NCI-H345 (cell line): ENCODE measurements around the gene HMG20B.
A peak's percentile ranks its signal among the peaks of the same experiment; 100 is the strongest.

ENCODE experiments used
- DNase-seq: peaks from one replicate; lab custom pipeline; 2025; lab: John Stamatoyannopoulos, UW

Gene HMG20B

DNA sequence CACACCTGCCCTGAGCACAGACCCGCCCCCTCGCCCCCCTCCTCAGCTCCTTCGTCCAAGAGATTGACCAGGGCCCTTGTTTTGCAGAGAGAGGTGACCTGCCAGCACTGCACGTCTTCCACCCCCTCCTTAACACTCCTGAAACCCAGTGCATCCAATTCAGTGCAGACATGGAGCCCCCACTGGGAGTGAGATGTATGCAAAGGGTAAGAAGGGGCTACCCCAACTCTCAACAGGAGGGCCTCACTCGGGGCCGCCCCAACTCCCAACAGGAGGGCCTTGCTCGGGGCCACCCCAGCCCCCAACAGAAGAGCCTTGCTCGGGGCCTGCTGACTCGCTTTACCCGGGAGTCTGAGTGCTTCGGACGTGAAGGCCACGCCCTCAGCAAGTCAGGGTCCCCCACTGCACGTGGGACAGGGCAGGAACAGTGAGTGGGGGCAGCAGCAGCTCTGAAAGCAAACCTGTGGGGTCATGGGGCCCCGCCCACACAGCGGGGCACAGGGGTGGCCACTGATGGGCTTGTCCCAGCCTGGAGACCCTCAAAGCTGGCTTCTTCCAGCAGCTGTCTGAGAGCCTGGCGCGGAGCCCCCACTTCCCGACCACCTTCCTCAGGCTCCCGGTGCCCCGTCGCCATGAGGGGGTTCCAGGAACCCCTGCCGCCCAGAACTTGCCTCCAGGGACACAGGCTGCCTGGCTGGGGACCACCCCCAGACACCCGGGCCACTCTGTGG is 48.2 kb downstream of the HMG20B start:
- no peak for DNase-seq

DNA sequence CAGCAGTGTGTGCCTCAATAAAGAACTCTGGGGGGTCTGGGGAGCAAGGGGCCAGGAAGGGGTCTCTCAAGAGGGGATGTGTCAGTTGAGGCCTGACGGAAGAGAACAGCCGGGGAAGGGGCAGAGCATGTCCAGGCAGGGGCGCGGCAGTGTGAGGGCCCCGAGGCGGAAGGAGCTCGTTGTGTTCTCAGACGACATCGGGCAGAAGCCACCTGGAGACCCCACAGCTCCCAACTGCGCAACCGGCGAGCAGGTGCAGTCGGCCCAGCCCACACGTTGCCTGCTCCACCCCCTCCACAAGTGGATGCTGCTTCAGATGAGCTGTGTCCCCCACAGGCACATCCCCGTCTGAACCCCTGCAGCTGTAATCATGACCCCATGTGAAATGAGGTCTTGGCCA is 48.9 kb downstream of the HMG20B start:
- DNase-seq, result no peak

DNA sequence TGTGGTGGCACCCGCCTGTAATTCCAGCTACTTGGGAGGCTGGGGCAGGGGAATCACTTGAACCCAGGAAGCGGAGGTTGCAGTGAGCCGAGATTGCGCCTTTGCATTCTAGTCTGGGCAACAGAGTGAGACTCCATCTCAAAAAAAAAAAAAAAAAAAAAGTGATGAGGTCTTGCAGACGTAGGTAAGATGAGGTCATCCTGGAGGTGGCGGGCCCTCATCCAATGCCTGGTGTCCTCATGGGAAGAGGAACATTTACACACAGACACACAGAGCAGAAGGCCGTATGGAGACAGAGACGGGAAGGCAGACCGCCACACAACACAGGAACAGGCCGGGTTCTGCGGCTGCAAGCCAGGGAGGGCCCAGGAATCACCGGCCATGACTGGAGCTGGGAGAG is 49.5 kb downstream of the HMG20B start:
- no peak for DNase-seq

DNA sequence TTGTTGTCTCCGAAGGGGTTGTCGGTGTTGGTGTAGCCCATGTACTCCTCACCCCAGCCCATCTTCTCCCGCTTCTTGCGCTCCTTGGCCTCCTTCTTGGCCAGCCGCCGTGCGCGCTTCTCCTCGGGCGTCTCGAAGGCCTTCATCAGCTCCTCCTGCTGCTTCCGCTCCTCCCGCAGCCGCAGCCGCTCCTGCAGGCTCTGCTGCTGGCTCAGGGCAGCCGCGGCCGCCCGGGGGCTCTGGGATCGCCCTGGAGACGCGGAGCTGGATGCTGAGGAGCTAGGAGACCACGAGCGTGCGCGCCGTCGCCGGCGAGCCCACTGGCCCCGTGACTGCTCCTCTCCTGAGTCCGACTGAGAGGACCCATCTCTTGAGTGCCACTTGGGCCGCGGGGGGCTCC is 51.0 kb downstream of the HMG20B start:
- DNase-seq, result no peak

DNA sequence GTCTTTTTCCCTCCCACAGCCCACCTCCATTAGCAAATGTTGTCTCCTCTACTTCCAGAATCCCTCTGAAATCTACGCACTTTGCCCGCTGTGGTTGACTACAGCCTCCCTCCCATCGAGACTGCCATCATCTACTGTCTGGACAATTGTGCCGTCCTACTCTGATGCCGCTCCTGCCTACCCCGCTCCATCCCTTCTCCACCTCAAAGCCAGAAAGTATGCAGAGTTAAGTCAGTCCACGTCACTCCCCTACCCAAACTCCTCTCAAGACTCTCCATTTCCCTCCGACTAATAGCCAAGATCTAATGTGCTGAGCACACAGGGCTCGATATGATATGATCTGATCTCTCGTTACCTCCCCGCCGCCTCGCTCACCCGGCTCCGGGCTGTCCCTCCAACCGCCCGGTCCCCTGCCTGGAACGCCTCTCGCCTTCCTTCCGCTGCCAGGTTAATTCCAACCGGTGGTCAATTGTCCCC is 53.3 kb downstream of the HMG20B start:
- no peak for DNase-seq

DNA sequence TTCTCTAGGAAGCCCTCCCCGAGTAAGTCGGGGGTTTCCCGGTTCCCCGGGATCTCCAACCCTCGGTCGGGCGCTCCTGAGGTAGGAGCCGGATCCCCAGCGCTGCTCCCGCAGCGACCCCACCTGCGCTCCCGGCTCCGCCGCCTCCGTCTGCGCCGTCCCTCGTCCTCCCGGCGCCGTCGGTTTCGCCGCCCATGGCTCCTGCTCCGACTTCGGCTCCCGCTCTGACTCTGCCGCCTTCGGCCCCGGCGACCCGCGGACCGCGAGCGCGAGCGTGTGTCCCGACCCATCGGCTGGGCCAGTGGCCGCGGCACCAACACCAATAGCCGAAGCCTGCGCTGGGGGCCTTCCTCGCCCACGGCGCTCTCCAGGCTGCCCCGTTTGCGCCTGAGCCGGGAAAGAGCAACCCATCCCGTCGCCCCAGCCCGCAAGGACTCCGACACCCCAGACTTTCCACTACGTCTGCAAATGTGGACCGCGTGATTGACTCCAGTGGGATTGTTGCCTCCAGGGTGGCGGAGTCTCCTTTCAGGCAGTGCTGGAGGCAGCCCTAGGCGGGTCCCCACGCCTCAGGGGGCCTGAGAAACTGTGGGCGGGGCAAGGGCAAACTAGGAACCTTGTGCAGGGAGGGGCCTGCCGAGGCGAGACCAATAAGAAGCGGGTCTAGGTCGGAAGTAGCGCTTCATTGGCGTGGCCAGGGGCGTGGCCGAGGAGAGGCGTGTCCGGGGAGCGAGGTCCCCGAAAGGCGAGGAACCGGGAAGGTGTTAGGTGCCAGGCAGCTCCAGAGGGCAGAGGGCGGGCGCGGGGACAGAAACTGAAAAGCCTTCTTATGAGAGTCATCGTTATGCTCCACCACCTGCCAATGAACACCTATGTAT is 54.0 kb downstream of the HMG20B start, which contains the start of gene CACTIN:
TSS of gene CACTIN (minus strand) at position 318 of the 878 bp plus-strand sequence. CDS start at position 290, 28 bp downstream.
- peak; percentile 99 for DNase-seq

DNA sequence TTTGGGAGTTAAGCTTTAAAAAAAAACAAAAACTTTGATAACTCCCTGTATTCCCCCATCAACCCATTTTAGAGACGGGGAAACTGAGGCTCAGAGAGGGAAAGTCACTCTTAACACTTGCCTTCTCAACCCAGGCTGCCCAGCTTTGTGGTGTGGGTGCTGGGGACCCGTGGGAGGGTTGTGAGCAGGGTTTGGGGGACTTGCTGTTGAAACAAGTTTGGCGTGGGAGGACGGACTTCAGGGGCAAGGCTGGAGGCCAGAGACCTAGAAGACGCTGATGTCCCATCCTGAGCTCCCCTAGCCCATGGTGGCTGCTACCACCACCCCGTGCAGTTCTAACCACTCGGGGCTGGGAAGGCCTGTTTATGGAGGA is 54.6 kb downstream of the HMG20B start:
- DNase-seq, result no peak
